MCF 10A (cell line): ENCODE measurements around the gene SLC27A5. TPM values are rescaled to one million over a fixed set of nuclear protein-coding genes. Genes with fewer than 3 reads are reported as not detected.

Source experiments
- Bru-seq: library from RNA; stranded (reverse); fragments of 400-500 nt; gene quantifications from one replicate; lab custom pipeline; 2021; lab: Mats Ljungman, UMichigan
- BruChase-seq, 2 experiments: library from RNA; stranded (reverse); fragments of 400-500 nt; gene quantifications; one replicate each; lab custom pipeline; 2021; lab: Mats Ljungman, UMichigan
- BruUV-seq: library from RNA; stranded (reverse); fragments of 400-500 nt; replicated peaks from 2 replicates; lab custom pipeline; 2021; lab: Mats Ljungman, UMichigan
- CTCF ChIA-PET: fragments of 300-600 bp; sonication (Branson Sonifier 250); formaldehyde crosslinking; extraction: SDS; loops from one replicate; lab custom pipeline; 2021; ENCODE audit warnings: antibody characterized with exemption, inconsistent platforms; lab: Yijun Ruan, JAX
- POLR2A ChIA-PET: fragments of 300-600, 350-650 bp; sonication (Branson Sonifier 250); formaldehyde crosslinking; extraction: SDS; loops from one replicate; lab custom pipeline; 2020; ENCODE audit warnings: antibody characterized with exemption, inconsistent platforms; lab: Yijun Ruan, JAX
- DNase-seq: peaks from one replicate; pipeline ENCODE4 v3.0.0-alpha.2; 2018; ENCODE audit not compliant: unreplicated experiment
- H3K27ac Mint-ChIP-seq: one replicate; pipeline ENCODE4 v1.8.0; 2022; ENCODE audit warnings: mild to moderate bottlenecking, low read depth, mixed read lengths; ENCODE audit not compliant: unreplicated experiment
- H3K27me3 Mint-ChIP-seq: one replicate; pipeline ENCODE4 v1.8.0; 2022; ENCODE audit warnings: mixed read lengths; ENCODE audit not compliant: insufficient read depth, unreplicated experiment
- H3K36me3 Mint-ChIP-seq: one replicate; pipeline ENCODE4 v1.8.0; 2022; ENCODE audit warnings: mild to moderate bottlenecking, moderate library complexity, mixed read lengths; ENCODE audit not compliant: insufficient read depth, unreplicated experiment
- H3K4me1 Mint-ChIP-seq: one replicate; pipeline ENCODE4 v1.8.0; 2022; ENCODE audit warnings: mixed read lengths; ENCODE audit not compliant: insufficient read depth, unreplicated experiment
- H3K4me3 Mint-ChIP-seq: one replicate; pipeline ENCODE4 v1.8.0; 2022; ENCODE audit warnings: mild to moderate bottlenecking, moderate library complexity, mixed read lengths; ENCODE audit not compliant: unreplicated experiment
- H3K9me3 Mint-ChIP-seq: one replicate; pipeline ENCODE4 v1.8.0; 2022; ENCODE audit warnings: mixed read lengths; ENCODE audit not compliant: unreplicated experiment
- CTCF ChIP-seq: fragments of 200-600 bp; IDR thresholded peaks from one replicate; pipeline ENCODE4 v1.8.0; 2022; ENCODE audit warnings: antibody characterized with exemption, mild to moderate bottlenecking; ENCODE audit not compliant: unreplicated experiment
- intact Hi-C: fragments of 100-400 bp; cut with micrococcal nuclease; formaldehyde crosslinking; loops from 2 replicates; pipeline ENCODE4 v1.14.1; 2022
- long read RNA-seq: library from polyadenylated mRNA; stranded (forward); transcript quantifications from one replicate; pipeline ENCODE4 v2.0.0, GENCODE V29; 2022
- total RNA-seq: library from RNA; stranded (reverse); gene quantifications from 2 replicates; pipeline ENCODE4 v1.2.3, GENCODE V29; 2022

Gene SLC27A5
- total RNA-seq: 14.7 and 22.5 TPM in 2 replicates
- Bru-seq, nascent RNA: percentile 44 among the genes with signal in this experiment
- BruChase-seq, experiment 1, labeled RNA remaining after a 6-hour chase: percentile 63 among the genes with signal in this experiment
- percentile 62 among the genes with signal in this experiment for BruChase-seq, experiment 2, labeled RNA remaining after a 2-hour chase
- long read RNA-seq, transcript SLC27A5-204 (3 exons, 643 nt): major isoform, 19 of 26 reads
- long read RNA-seq, partial matches to known transcripts: 0 of 26 reads
- long read RNA-seq, other reads (novel, unspliced or antisense): 5 of 26 reads

- ChIA-PET POLR2A (interaction anchor here (1.0 kb wide), 1 partner anchor 8 kb away, joined by 4 read pairs; the partner anchor contains the start of gene ZBTB45), CTCF (no interaction called here)
- intact Hi-C loops: no loop called here
- Mint-ChIP-seq H3K27me3 (no peaks in the 10 kb centered on the region), H3K36me3 (peaks cover 15% of the 10 kb centered on the region), H3K4me3 (no peak within 1 kb of the TSS), H3K4me1 (peaks cover 8% of the 10 kb centered on the region), H3K27ac (no peak within 1 kb of the TSS), H3K9me3 (peaks cover 8% of the 10 kb centered on the region)
- no peak for DNase-seq
- TF ChIP-seq CTCF: no peak
- BruUV-seq: no TSS peak
Measured at GRCh38 chr19:58511353-58512208, at the start of gene SLC27A5. Gene SLC27A5 (minus strand): TSS chr19:58511992. CDS start chr19:58511955, 37 bp downstream.

GRCh38 chr19:58560921-58561320 lies 49.1 kb upstream of the SLC27A5 start:
- H3K27ac Mint-ChIP-seq: no peak overlapping the region
- H3K36me3 Mint-ChIP-seq: peaks cover 61% of the 10 kb centered on the region
- no peaks in the 10 kb centered on the region for H3K27me3 Mint-ChIP-seq
- DNase-seq: no peak
- H3K9me3 Mint-ChIP-seq: no peaks in the 10 kb centered on the region
- peaks cover 29% of the 10 kb centered on the region for H3K4me1 Mint-ChIP-seq
- intact Hi-C loops: no loop called here
- ChIA-PET CTCF (interaction anchor here (1.2 kb wide), 1 partner anchor 12 kb away, joined by 4 read pairs; no protein-coding TSS in a partner anchor), POLR2A (interaction anchor here (1.5 to 7.2 kb wide), 4 partner anchors 11 to 41 kb away, joined by 4 to 77 read pairs (median 38); partner anchors contain the start of genes MZF1, TRIM28 and ZBTB45)
- no peak for TF ChIP-seq CTCF
- BruUV-seq: no TSS peak
- peak overlapping the region; percentile 98 for H3K4me3 Mint-ChIP-seq

- peak overlapping the region; percentile 98 for H3K4me3 Mint-ChIP-seq
- ChIA-PET CTCF (interaction anchor here (1.2 kb wide), 2 partner anchors 10 to 12 kb away, joined by 3 to 4 read pairs; no protein-coding TSS in a partner anchor), POLR2A (interaction anchor here (0.8 to 7.2 kb wide), 6 partner anchors 8 to 46 kb away, joined by 5 to 77 read pairs (median 32); partner anchors contain the start of genes MZF1, TRIM28 and ZBTB45)
- peak overlapping the region; percentile 99 for H3K27ac Mint-ChIP-seq
- peaks cover 60% of the 10 kb centered on the region for H3K36me3 Mint-ChIP-seq
- H3K9me3 Mint-ChIP-seq: no peaks in the 10 kb centered on the region
- H3K4me1 Mint-ChIP-seq: peaks cover 29% of the 10 kb centered on the region
- no TSS peak for BruUV-seq
- H3K27me3 Mint-ChIP-seq: no peaks in the 10 kb centered on the region
- no peak for TF ChIP-seq CTCF
- intact Hi-C loops: no loop called here
- no peak for DNase-seq
Measured at GRCh38 chr19:58560007-58560887, 48.5 kb upstream of the SLC27A5 start.
